GM23338 (cell line): Measurements from ENCODE around the gene CYP2D6. TPM values are rescaled to one million over a fixed set of nuclear protein-coding genes. Genes with fewer than 3 reads are reported as not detected.

Source experiments
- ATAC-seq: fragments of 200-7000 bp; cut with Tn5 transposase; 3 replicates; pipeline ENCODE4 v1.9.1; 2020
- DNase-seq: peaks from one replicate; pipeline ENCODE4 v3.0.0-alpha.2; 2015; ENCODE audit warnings: low spot score
- H2AFZ ChIP-seq: fragments of 200-600 bp; sonication (generic); 2 replicates; pipeline ENCODE4 v1.8.0; 2016; ENCODE audit warnings: antibody characterized with exemption, mild to moderate bottlenecking, moderate library complexity
- H3F3A ChIP-seq: fragments of 200-600 bp; sonication (generic); replicated peaks from 2 replicates; pipeline ENCODE4 v1.8.0; 2017; ENCODE audit warnings: antibody characterized with exemption, mixed run types, low read depth
- H3K27ac ChIP-seq: fragments of 200-600 bp; sonication (generic); 2 replicates; pipeline ENCODE4 v1.6.1; 2016; ENCODE audit warnings: low read depth
- H3K27me3 ChIP-seq: fragments of 200-600 bp; sonication (generic); 2 replicates; pipeline ENCODE4 v1.8.0; 2016; ENCODE audit warnings: mild to moderate bottlenecking, mixed run types, moderate library complexity; ENCODE audit not compliant: insufficient read depth
- H3K36me3 ChIP-seq: fragments of 200-600 bp; sonication (generic); 2 replicates; pipeline ENCODE4 v1.8.0; 2016; ENCODE audit warnings: mild to moderate bottlenecking; ENCODE audit not compliant: insufficient read depth
- H3K4me1 ChIP-seq: fragments of 200-600 bp; sonication (generic); 2 replicates; pipeline ENCODE4 v1.8.0; 2016; ENCODE audit warnings: mild to moderate bottlenecking, moderate library complexity; ENCODE audit not compliant: insufficient read depth
- H3K4me2 ChIP-seq: fragments of 200-600 bp; sonication (generic); 2 replicates; pipeline ENCODE4 v1.7.1; 2017; ENCODE audit warnings: mixed run types
- H3K4me3 ChIP-seq: fragments of 200-600 bp; sonication (generic); 2 replicates; pipeline ENCODE4 v1.6.1; 2016; ENCODE audit warnings: mixed run types
- H3K79me2 ChIP-seq: fragments of 200-600 bp; sonication (generic); replicated peaks from 2 replicates; pipeline ENCODE4 v1.8.0; 2017; ENCODE audit warnings: mild to moderate bottlenecking; ENCODE audit not compliant: insufficient read depth
- H3K9me2 ChIP-seq: fragments of 200-600 bp; sonication (generic); 2 replicates; pipeline ENCODE4 v1.8.0; 2017; ENCODE audit not compliant: insufficient read depth
- H4K20me1 ChIP-seq: fragments of 200-600 bp; sonication (generic); replicated peaks from 2 replicates; pipeline ENCODE4 v1.8.0; 2017; ENCODE audit warnings: mild to moderate bottlenecking; ENCODE audit not compliant: insufficient read depth
- H3K27ac Mint-ChIP-seq: 2 replicates; pipeline ENCODE4 v1.8.0; 2020; ENCODE audit warnings: inconsistent platforms, mild to moderate bottlenecking, moderate library complexity, mixed read lengths
- H3K27me3 Mint-ChIP-seq: 3 replicates; pipeline ENCODE4 v1.8.0; 2022; ENCODE audit warnings: low read depth, mild to moderate bottlenecking, moderate library complexity, mixed read lengths, inconsistent platforms; ENCODE audit not compliant: insufficient read depth, poor library complexity
- H3K36me3 Mint-ChIP-seq: 3 replicates; pipeline ENCODE4 v1.8.0; 2021; ENCODE audit warnings: low read depth, mild to moderate bottlenecking, inconsistent platforms, moderate library complexity, mixed read lengths
- H3K4me1 Mint-ChIP-seq: 3 replicates; pipeline ENCODE4 v1.8.0; 2020; ENCODE audit warnings: mild to moderate bottlenecking, inconsistent platforms, mixed read lengths
- H3K4me3 Mint-ChIP-seq: 3 replicates; pipeline ENCODE4 v1.8.0; 2021; ENCODE audit warnings: moderate library complexity, mild to moderate bottlenecking, inconsistent platforms, mixed read lengths
- H3K9me3 Mint-ChIP-seq: 3 replicates; pipeline ENCODE4 v1.8.0; 2020; ENCODE audit warnings: moderate library complexity, mild to moderate bottlenecking, inconsistent platforms, mixed read lengths
- CREB1 ChIP-seq: fragments of 250-450 bp; sonication (Bioruptor Pico); IDR thresholded peaks from 2 replicates; pipeline ENCODE4 v1.5.0; 2020; ENCODE audit warnings: low read depth, mild to moderate bottlenecking, moderate library complexity
- EZH2 ChIP-seq: fragments of 200-600 bp; sonication (generic); IDR thresholded peaks from one replicate; pipeline ENCODE4 v1.8.0; 2017; ENCODE audit warnings: antibody characterized with exemption, mild to moderate bottlenecking, low read depth; ENCODE audit not compliant: unreplicated experiment
- EZH2phosphoT487 ChIP-seq: fragments of 200-600 bp; sonication (generic); IDR thresholded peaks from one replicate; pipeline ENCODE4 v1.8.1; 2018; ENCODE audit warnings: antibody characterized with exemption; ENCODE audit not compliant: unreplicated experiment
- JUNB ChIP-seq: IDR thresholded peaks from one replicate; pipeline ENCODE4 v1.6.1; 2016; ENCODE audit warnings: antibody characterized with exemption; ENCODE audit not compliant: unreplicated experiment
- NANOG ChIP-seq: IDR thresholded peaks from 2 replicates; pipeline ENCODE4 v1.6.1; 2016; ENCODE audit warnings: antibody characterized with exemption, borderline replicate concordance
- POLR2AphosphoS5 ChIP-seq: IDR thresholded peaks from 2 replicates; pipeline ENCODE4 v1.6.1; 2016; ENCODE audit warnings: antibody characterized with exemption, low read depth
- STAT1 ChIP-seq: IDR thresholded peaks from one replicate; pipeline ENCODE4 v1.6.1; 2016; ENCODE audit warnings: antibody characterized with exemption; ENCODE audit not compliant: unreplicated experiment
- ZNF114 ChIP-seq: fragments of 250-450 bp; sonication (Bioruptor Pico); IDR thresholded peaks from 2 replicates; pipeline ENCODE4 v1.5.0; 2020; ENCODE audit warnings: mild to moderate bottlenecking, moderate library complexity
- ZNF331 ChIP-seq: fragments of 250-450 bp; sonication (Bioruptor Pico); IDR thresholded peaks from 2 replicates; pipeline ENCODE4 v1.5.0; 2020; ENCODE audit warnings: low read depth, mild to moderate bottlenecking, moderate library complexity
- polyA plus RNA-seq: library from polyadenylated mRNA; unstranded; fragments of >200 nt; fragmentation: Nextera tagmentation; extraction: Ambion mirVana; gene quantifications from 2 replicates; pipeline ENCODE4 v1.2.1, GENCODE V29; 2016
- total RNA-seq: library from RNA; depleted of rRNA; stranded (reverse); fragments of >200 nt; shearing (Covaris generic); gene quantifications from 2 replicates; pipeline ENCODE4 v1.2.3, GENCODE V29; 2014
- TF ChIP-seq, protein P1 (sequence below): IDR thresholded peaks from 2 replicates; pipeline ENCODE4 v1.6.1; 2016; ENCODE audit warnings: antibody characterized with exemption
- TF ChIP-seq, protein P2 (sequence below): fragments of 250-450 bp; sonication (Bioruptor Pico); IDR thresholded peaks from 2 replicates; pipeline ENCODE4 v1.5.0; 2020; ENCODE audit warnings: mild to moderate bottlenecking, moderate library complexity
- TF ChIP-seq, protein P3 (sequence below): IDR thresholded peaks from one replicate; pipeline ENCODE4 v1.6.1; 2018; ENCODE audit warnings: antibody characterized with exemption; ENCODE audit not compliant: unreplicated experiment
- TF ChIP-seq, protein P4 (sequence below), 2 experiments: fragments of 200-600 bp in 1 of 2; sonication (generic) in 1 of 2; conservative IDR thresholded peaks; 2 replicates each; pipeline versions ENCODE4 v1.5.1 to v1.6.1; 2016 to 2017; ENCODE audit warnings: antibody characterized with exemption in 2 of 2, low read depth in 2 of 2, mild to moderate bottlenecking in 2 of 2, moderate library complexity in 1 of 2

CYP2D6 gene
- total and polyA plus RNA-seq, 2 experiments from 2014 or later, result 1.2 to 1.3 TPM

DNA sequence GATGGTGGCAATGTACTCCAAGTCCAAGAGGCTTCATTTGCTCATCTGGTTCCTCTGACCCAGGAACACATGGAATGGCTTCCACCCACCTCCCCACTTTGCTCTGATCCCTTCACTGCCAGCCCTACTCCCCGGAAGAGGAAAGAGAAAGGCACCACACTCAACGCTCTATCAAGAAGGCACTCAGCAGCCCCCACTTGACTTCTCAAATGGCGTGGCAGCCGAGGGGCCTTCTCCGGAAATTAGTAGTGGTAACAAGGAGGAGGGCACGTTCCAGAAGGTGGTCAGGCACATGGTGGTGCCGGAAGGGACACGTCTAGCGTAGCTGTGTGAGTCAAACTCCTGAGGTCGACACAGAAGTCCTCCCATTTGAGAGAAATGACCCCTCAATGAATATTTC is 36.5 kb upstream of the CYP2D6 start (continued):
- no peak for TF ChIP-seq EZH2phosphoT487
- no peak for TF ChIP-seq ZNF331 (CRISPR knock-in tag)
- TF ChIP-seq ZNF114, result no peak
- no peak for TF ChIP-seq JUNB

DNA sequence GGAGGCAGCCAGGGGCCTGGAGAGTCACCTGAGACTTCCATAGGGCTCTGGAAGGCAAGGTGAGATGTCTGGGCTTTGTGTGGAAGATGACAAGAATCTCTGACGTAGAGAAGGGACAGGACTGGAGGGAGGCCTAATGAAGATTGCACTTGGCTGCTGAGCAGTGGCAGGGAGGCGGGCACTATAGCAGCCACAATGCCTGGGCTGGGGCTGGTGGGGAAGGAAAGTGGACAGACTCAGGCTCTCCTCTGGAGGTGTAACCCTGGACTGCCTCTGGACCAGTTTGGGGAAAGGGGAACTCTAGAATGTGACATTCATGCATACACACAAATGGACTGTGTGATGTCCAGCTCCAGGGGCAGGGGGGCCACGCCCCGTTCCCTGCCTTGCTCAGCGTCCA is 34.3 kb upstream of the CYP2D6 start:
- Histone ChIP-seq H3F3A (0 out of 2 replicates have a peak, but pooled peaks cover 7% of the 10 kb centered on the region), H2AFZ (no peak overlapping the region), H3K4me2 (no peak overlapping the region), H3K27ac (no peak overlapping the region), H3K4me1 (peaks cover 3% of the 10 kb centered on the region; the same call in 1 of the 2 replicates), H3K79me2 (no peaks in the 10 kb centered on the region; the same call in 1 of the 2 replicates), H3K27me3 (no peaks in the 10 kb centered on the region), H3K4me3 (no peak overlapping the region), H3K9me2 (no peaks in the 10 kb centered on the region), H4K20me1 (peaks cover 20% of the 10 kb centered on the region), H3K36me3 (peaks cover 5% of the 10 kb centered on the region; the same call in 1 of the 2 replicates)
- ATAC-seq (no peak), DNase-seq (no peak)
- Mint-ChIP-seq H3K9me3 (no peaks in the 10 kb centered on the region; the same call in 2 of the 3 replicates), H3K36me3 (peaks cover 19% of the 10 kb centered on the region), H3K4me1 (peaks cover 14% of the 10 kb centered on the region; the same call in 2 of the 3 replicates), H3K27ac (no peak overlapping the region; the same call in 1 of the 2 replicates), H3K4me3 (no peak overlapping the region), H3K27me3 (peaks cover 5% of the 10 kb centered on the region)
- TF ChIP-seq ZNF114, result no peak
- TF ChIP-seq POLR2AphosphoS5, result no peak
- no peak for TF ChIP-seq EZH2
- TF ChIP-seq STAT1, result no peak
- TF ChIP-seq, protein P1, sequence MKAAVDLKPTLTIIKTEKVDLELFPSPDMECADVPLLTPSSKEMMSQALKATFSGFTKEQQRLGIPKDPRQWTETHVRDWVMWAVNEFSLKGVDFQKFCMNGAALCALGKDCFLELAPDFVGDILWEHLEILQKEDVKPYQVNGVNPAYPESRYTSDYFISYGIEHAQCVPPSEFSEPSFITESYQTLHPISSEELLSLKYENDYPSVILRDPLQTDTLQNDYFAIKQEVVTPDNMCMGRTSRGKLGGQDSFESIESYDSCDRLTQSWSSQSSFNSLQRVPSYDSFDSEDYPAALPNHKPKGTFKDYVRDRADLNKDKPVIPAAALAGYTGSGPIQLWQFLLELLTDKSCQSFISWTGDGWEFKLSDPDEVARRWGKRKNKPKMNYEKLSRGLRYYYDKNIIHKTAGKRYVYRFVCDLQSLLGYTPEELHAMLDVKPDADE, result no peak
- no peak for TF ChIP-seq CREB1 (CRISPR knock-in tag)
- no peak for TF ChIP-seq JUNB
- TF ChIP-seq, protein P2, sequence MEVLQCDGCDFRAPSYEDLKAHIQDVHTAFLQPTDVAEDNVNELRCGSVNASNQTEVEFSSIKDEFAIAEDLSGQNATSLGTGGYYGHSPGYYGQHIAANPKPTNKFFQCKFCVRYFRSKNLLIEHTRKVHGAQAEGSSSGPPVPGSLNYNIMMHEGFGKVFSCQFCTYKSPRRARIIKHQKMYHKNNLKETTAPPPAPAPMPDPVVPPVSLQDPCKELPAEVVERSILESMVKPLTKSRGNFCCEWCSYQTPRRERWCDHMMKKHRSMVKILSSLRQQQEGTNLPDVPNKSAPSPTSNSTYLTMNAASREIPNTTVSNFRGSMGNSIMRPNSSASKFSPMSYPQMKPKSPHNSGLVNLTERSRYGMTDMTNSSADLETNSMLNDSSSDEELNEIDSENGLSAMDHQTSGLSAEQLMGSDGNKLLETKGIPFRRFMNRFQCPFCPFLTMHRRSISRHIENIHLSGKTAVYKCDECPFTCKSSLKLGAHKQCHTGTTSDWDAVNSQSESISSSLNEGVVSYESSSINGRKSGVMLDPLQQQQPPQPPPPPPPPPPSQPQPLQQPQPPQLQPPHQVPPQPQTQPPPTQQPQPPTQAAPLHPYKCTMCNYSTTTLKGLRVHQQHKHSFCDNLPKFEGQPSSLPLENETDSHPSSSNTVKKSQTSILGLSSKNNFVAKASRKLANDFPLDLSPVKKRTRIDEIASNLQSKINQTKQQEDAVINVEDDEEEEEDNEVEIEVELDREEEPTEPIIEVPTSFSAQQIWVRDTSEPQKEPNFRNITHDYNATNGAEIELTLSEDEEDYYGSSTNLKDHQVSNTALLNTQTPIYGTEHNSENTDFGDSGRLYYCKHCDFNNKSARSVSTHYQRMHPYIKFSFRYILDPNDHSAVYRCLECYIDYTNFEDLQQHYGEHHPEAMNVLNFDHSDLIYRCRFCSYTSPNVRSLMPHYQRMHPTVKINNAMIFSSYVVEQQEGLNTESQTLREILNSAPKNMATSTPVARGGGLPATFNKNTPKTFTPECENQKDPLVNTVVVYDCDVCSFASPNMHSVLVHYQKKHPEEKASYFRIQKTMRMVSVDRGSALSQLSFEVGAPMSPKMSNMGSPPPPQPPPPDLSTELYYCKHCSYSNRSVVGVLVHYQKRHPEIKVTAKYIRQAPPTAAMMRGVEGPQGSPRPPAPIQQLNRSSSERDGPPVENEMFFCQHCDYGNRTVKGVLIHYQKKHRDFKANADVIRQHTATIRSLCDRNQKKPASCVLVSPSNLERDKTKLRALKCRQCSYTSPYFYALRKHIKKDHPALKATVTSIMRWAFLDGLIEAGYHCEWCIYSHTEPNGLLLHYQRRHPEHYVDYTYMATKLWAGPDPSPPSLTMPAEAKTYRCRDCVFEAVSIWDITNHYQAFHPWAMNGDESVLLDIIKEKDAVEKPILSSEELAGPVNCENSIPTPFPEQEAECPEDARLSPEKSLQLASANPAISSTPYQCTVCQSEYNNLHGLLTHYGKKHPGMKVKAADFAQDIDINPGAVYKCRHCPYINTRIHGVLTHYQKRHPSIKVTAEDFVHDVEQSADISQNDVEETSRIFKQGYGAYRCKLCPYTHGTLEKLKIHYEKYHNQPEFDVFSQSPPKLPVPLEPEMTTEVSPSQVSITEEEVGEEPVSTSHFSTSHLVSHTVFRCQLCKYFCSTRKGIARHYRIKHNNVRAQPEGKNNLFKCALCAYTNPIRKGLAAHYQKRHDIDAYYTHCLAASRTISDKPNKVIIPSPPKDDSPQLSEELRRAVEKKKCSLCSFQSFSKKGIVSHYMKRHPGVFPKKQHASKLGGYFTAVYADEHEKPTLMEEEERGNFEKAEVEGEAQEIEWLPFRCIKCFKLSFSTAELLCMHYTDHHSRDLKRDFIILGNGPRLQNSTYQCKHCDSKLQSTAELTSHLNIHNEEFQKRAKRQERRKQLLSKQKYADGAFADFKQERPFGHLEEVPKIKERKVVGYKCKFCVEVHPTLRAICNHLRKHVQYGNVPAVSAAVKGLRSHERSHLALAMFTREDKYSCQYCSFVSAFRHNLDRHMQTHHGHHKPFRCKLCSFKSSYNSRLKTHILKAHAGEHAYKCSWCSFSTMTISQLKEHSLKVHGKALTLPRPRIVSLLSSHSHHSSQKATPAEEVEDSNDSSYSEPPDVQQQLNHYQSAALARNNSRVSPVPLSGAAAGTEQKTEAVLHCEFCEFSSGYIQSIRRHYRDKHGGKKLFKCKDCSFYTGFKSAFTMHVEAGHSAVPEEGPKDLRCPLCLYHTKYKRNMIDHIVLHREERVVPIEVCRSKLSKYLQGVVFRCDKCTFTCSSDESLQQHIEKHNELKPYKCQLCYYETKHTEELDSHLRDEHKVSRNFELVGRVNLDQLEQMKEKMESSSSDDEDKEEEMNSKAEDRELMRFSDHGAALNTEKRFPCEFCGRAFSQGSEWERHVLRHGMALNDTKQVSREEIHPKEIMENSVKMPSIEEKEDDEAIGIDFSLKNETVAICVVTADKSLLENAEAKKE (CRISPR knock-in tag), result no peak
- no peak for TF ChIP-seq NANOG
- no peak for TF ChIP-seq EZH2phosphoT487
- TF ChIP-seq, protein P3, sequence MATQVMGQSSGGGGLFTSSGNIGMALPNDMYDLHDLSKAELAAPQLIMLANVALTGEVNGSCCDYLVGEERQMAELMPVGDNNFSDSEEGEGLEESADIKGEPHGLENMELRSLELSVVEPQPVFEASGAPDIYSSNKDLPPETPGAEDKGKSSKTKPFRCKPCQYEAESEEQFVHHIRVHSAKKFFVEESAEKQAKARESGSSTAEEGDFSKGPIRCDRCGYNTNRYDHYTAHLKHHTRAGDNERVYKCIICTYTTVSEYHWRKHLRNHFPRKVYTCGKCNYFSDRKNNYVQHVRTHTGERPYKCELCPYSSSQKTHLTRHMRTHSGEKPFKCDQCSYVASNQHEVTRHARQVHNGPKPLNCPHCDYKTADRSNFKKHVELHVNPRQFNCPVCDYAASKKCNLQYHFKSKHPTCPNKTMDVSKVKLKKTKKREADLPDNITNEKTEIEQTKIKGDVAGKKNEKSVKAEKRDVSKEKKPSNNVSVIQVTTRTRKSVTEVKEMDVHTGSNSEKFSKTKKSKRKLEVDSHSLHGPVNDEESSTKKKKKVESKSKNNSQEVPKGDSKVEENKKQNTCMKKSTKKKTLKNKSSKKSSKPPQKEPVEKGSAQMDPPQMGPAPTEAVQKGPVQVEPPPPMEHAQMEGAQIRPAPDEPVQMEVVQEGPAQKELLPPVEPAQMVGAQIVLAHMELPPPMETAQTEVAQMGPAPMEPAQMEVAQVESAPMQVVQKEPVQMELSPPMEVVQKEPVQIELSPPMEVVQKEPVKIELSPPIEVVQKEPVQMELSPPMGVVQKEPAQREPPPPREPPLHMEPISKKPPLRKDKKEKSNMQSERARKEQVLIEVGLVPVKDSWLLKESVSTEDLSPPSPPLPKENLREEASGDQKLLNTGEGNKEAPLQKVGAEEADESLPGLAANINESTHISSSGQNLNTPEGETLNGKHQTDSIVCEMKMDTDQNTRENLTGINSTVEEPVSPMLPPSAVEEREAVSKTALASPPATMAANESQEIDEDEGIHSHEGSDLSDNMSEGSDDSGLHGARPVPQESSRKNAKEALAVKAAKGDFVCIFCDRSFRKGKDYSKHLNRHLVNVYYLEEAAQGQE, result no peak
- TF ChIP-seq, protein P4, sequence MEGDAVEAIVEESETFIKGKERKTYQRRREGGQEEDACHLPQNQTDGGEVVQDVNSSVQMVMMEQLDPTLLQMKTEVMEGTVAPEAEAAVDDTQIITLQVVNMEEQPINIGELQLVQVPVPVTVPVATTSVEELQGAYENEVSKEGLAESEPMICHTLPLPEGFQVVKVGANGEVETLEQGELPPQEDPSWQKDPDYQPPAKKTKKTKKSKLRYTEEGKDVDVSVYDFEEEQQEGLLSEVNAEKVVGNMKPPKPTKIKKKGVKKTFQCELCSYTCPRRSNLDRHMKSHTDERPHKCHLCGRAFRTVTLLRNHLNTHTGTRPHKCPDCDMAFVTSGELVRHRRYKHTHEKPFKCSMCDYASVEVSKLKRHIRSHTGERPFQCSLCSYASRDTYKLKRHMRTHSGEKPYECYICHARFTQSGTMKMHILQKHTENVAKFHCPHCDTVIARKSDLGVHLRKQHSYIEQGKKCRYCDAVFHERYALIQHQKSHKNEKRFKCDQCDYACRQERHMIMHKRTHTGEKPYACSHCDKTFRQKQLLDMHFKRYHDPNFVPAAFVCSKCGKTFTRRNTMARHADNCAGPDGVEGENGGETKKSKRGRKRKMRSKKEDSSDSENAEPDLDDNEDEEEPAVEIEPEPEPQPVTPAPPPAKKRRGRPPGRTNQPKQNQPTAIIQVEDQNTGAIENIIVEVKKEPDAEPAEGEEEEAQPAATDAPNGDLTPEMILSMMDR (conservative IDR thresholded peaks at IDR 0.05; ENCODE audit: low read depth in 2 of 2), result no peak
- TF ChIP-seq ZNF331 (CRISPR knock-in tag), result no peak
